MG63 (cell line): ENCODE data around the gene AP5Z1. TPM values are rescaled to one million over a fixed set of nuclear protein-coding genes. Genes with fewer than 3 reads are reported as not detected.
"Not testable (repeated sequence)": the region's sequence is repeated elsewhere in the genome, so short reads cannot be mapped to it uniquely, and the experiment has no call there.

Source experiments
- DNase-seq: peaks from one replicate; pipeline ENCODE4 v3.0.0-alpha.2; 2020
- H3K27me3 ChIP-seq: fragments of 250-450 bp; sonication (Bioruptor Pico); 2 replicates; pipeline ENCODE4 v1.5.1; 2020; ENCODE audit warnings: mild to moderate bottlenecking, moderate library complexity
- H3K36me3 ChIP-seq: fragments of 250-450 bp; sonication (Bioruptor Pico); 2 replicates; pipeline ENCODE4 v1.5.1; 2020; ENCODE audit warnings: mild to moderate bottlenecking, moderate library complexity
- H3K4me3 ChIP-seq: fragments of 250-450 bp; sonication (Bioruptor Pico); 2 replicates; pipeline ENCODE4 v1.5.1; 2020; ENCODE audit warnings: mild to moderate bottlenecking, moderate library complexity
- H3K9me3 ChIP-seq: fragments of 250-450 bp; sonication (Bioruptor Pico); 2 replicates; pipeline ENCODE4 v1.5.1; 2020; ENCODE audit warnings: mild to moderate bottlenecking, moderate library complexity
- total RNA-seq: library from RNA; depleted of rRNA; stranded (reverse); fragments of >200 nt; shearing (Covaris generic); gene quantifications from 2 replicates; pipeline ENCODE4 v1.2.3, GENCODE V29; 2014; ENCODE audit warnings: low replicate concordance

Gene AP5Z1
- total RNA-seq, 1 experiment from 2014 or later: 23.0 TPM

DNA sequence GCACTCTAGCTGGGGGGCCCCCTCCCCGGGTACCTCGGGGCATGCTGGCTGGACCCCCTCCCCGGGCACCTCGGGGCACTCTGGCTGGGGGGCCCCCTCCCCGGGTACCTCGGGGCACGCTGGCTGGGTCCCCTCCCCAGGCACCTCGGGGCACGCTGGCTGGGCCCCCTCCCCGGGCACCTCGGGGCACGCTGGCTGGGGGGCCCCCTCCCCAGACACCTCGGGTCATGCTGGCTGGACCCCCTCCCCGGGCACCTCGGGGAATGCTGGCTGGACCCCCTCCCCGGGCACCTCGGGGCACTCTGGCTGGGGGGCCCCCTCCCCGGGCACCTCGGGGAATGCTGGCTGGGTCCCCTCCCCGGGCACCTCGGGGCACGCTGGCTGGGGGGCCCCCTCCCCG is 27.2 kb downstream of the AP5Z1 start:
- H3K36me3 ChIP-seq, H3K9me3 ChIP-seq, DNase-seq, H3K4me3 ChIP-seq, H3K27me3 ChIP-seq: not testable (repeated sequence)

GRCh38 chr7:4803397-4804241 is 28.2 kb downstream of the AP5Z1 start:
- H3K9me3 ChIP-seq: no peaks in the 10 kb centered on the region
- H3K27me3 ChIP-seq: no peaks in the 10 kb centered on the region
- no peak overlapping the region for H3K4me3 ChIP-seq
- H3K36me3 ChIP-seq: no peaks in the 10 kb centered on the region
- DNase-seq: no peak

GRCh38 chr7:4805110-4805983 is 29.9 kb downstream of the AP5Z1 start:
- DNase-seq: no peak
- H3K4me3 ChIP-seq: no peak overlapping the region
- no peaks in the 10 kb centered on the region for H3K36me3 ChIP-seq
- no peaks in the 10 kb centered on the region for H3K27me3 ChIP-seq
- no peaks in the 10 kb centered on the region for H3K9me3 ChIP-seq

GRCh38 chr7:4805984-4806300 is 30.5 kb downstream of the AP5Z1 start:
- Histone ChIP-seq H3K9me3 (no peaks in the 10 kb centered on the region), H3K36me3 (no peaks in the 10 kb centered on the region), H3K4me3 (no peak overlapping the region), H3K27me3 (no peaks in the 10 kb centered on the region)
- DNase-seq: no peak

DNA sequence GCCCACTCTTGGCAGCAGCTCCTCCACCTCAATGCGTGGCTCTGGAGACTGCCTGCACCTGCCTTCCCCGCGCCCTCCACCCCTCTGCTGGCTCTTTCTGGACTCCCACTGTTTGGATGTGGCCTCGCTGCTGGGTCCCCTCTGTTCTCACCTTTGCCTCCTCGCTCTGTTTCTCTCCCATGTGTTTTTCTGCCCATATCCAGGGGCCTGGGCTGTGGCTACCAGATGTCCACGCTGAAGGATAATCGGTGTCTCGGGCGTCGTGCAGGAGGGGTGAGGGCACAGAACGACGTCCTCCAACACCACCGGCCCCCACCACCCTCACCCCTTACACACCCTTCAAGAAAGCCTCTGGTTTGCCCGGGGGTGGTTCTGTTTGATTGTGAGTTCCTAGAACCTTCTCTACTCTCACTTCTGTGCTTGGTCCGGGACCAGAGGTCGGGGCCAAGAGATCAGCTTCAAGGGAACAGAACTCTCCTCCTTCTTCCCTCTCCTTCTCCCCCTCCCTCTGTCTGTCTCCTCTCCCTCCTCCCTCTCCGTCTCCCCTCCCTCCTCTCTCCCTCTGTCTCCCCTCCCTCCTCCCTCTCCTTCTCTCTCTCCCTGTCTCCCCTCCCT is 31.7 kb downstream of the AP5Z1 start:
- Histone ChIP-seq H3K36me3 (no peaks in the 10 kb centered on the region), H3K27me3 (no peaks in the 10 kb centered on the region), H3K4me3 (no peak overlapping the region), H3K9me3 (no peaks in the 10 kb centered on the region)
- no peak for DNase-seq

DNA sequence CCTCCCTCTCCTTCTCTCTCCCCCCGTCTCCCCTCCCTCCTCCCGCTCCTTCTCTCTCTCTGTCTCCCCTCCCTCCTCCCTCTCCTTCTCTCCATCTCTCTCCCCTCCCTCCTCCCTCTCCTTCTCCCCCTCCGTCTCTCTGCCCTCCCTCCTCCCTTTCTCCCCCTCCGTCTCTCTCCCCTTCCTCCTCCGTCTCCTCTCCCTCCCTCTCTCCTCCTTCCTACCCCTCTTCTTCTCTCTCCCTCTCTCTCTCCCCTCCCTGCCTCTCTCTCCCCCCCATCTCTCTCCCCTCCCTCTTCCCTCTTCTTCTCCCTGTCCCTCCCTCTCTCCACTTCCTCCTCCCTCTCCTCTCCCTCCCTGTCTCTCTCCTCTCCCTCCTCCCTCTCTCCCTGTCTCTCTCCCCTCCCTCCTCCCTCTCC is 32.2 kb downstream of the AP5Z1 start:
- no peak overlapping the region for H3K4me3 ChIP-seq
- no peaks in the 10 kb centered on the region for H3K36me3 ChIP-seq
- DNase-seq: no peak
- H3K27me3 ChIP-seq: no peaks in the 10 kb centered on the region
- no peaks in the 10 kb centered on the region for H3K9me3 ChIP-seq

DNA sequence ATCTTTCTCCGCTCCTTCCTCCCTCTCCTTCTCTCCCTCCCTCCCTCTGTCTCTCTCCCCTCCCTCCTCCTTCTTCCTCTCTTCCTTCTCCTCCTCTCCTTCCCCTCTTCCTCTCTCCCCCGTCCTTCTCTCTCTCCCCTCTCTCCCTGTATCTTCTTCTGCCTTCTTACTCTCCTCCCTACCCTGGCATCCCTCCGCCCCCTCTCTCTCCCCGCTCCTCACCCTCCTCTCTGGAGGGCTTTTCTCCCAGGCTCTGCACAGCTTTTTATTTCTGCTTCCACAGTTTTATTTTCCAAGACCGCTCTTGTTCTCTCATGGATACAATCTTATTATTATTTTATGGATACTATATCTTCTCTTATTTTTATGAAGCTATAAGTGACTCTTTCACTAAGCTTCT is 32.6 kb downstream of the AP5Z1 start:
- H3K4me3 ChIP-seq: no peak overlapping the region
- DNase-seq: no peak
- H3K36me3 ChIP-seq: no peaks in the 10 kb centered on the region
- no peaks in the 10 kb centered on the region for H3K27me3 ChIP-seq
- no peaks in the 10 kb centered on the region for H3K9me3 ChIP-seq

GRCh38 chr7:4808565-4808964 is 33.1 kb downstream of the AP5Z1 start:
- no peak for DNase-seq
- Histone ChIP-seq H3K9me3 (no peaks in the 10 kb centered on the region), H3K27me3 (no peaks in the 10 kb centered on the region), H3K36me3 (no peaks in the 10 kb centered on the region), H3K4me3 (no peak overlapping the region)

DNA sequence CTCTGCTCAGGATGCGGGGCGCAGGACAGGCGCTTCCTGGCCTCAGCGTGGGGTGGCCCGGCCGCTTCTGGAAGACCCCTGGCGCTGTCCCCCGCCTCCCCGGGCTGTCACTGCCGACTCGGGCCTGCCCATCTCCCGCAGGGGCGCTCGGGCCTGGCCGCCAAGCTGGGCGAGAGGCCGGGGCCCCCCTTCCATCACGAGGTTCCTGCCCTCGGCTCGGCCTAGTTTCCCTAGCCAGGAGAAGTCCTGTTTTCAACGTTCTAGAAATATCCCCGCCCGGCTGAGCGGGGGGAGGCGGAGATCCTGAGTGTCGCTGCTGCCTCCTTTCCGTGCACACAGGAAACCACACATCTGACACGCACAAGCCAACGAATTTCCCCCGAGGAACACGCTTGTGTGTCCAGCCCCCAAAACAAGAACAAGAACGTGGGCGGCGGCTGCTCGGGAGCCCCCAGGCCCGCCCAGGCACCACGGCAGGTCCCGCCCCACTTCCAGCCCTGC is 33.7 kb downstream of the AP5Z1 start:
- DNase-seq: no peak
- H3K36me3 ChIP-seq: no peaks in the 10 kb centered on the region
- H3K27me3 ChIP-seq: no peaks in the 10 kb centered on the region
- no peaks in the 10 kb centered on the region for H3K9me3 ChIP-seq
- no peak overlapping the region for H3K4me3 ChIP-seq

DNA sequence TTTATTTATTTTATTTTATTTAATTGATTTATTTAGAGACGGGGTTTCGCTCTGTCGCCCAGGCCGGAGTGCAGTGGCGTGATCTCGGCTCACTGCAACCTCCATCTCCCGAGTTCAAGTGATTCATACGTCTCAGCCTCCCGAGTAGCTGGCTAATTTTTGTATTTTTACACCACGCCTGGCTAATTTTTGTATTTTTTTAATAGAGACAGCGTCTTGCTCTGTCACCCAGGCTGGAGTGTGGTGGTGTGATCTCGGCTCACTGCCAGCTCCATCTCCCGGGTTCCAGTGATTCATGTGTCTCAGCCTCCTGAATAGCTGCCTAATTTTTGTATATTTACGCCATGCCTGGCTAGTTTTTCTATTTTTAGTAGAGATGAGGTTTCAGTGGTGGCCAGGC is 34.2 kb downstream of the AP5Z1 start:
- Histone ChIP-seq H3K27me3 (no peaks in the 10 kb centered on the region), H3K4me3 (no peak overlapping the region), H3K36me3 (no peaks in the 10 kb centered on the region), H3K9me3 (no peaks in the 10 kb centered on the region)
- no peak for DNase-seq

DNA sequence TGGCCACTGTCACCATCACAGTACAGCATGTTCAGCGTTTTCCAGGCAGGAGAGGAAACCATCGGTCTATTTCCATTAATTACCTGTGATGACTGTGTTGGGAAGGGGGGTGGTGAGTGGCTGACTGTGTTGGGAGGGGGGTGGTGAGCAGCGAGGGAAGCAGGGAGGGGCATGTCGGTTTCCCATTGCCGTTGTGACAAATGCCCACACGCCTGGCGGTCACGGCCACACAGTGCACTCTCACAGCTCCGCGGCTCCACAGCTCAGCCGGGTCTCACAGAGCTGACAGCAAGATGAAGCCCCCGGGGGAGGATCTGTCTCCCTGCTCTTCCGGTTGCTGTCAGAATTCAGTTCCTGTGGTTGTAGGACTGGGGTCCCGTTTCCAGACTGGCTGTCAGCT is 39.0 kb downstream of the AP5Z1 start:
- H3K27me3 ChIP-seq: no peaks in the 10 kb centered on the region
- H3K4me3 ChIP-seq: no peak overlapping the region
- no peak for DNase-seq
- H3K36me3 ChIP-seq: no peaks in the 10 kb centered on the region
- H3K9me3 ChIP-seq: no peaks in the 10 kb centered on the region

GRCh38 chr7:4815121-4815520 is 39.7 kb downstream of the AP5Z1 start:
- Histone ChIP-seq H3K4me3 (no peak overlapping the region), H3K27me3 (no peaks in the 10 kb centered on the region), H3K36me3 (no peaks in the 10 kb centered on the region), H3K9me3 (no peaks in the 10 kb centered on the region)
- no peak for DNase-seq

DNA sequence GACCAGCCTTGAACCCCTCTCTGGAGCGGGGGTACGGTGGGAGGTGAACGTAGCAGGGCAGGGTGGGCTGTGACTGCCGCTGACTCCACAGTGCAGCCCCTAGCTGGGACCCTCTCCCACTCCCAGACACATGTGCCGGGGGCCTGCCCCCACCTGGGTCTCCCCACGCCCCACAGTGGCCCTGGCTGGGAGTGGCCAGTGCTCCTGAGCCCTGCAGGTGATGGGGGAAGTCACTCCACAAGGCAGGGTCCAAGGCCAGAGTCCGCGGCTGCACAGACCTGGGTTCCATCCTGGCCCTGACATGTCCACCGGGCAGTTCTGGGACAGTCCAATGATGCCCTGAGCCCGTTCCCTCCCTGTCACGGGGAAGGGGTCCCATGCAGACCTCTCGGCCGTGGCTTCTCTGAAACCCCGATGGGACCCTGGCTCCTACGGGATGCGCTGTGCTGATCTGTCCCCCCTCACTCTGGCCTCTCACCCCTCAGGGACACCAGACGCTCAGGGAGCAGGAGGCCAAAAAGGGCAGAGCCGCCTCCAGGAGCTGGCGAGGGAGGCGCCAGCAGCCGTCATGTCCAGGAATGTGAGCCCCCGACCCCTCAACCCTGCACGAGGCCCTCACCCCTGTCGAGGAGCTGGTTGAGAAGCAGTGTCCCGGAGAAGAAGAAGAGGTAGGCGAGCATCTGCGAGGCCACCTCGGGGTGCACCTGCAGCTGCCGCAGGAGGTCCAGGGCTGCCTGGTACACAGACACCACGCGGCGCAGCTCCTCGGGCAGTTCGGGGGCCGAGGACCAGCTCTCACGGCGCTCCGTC is 40.4 kb downstream of the AP5Z1 start:
- no peak overlapping the region for H3K4me3 ChIP-seq
- H3K27me3 ChIP-seq: no peaks in the 10 kb centered on the region
- no peaks in the 10 kb centered on the region for H3K36me3 ChIP-seq
- no peak for DNase-seq
- no peaks in the 10 kb centered on the region for H3K9me3 ChIP-seq

- H3K27me3 ChIP-seq: no peaks in the 10 kb centered on the region
- DNase-seq: no peak
These were observed 41.1 kb downstream of the AP5Z1 start for GRCh38 chr7:4816419-4817080.

DNA sequence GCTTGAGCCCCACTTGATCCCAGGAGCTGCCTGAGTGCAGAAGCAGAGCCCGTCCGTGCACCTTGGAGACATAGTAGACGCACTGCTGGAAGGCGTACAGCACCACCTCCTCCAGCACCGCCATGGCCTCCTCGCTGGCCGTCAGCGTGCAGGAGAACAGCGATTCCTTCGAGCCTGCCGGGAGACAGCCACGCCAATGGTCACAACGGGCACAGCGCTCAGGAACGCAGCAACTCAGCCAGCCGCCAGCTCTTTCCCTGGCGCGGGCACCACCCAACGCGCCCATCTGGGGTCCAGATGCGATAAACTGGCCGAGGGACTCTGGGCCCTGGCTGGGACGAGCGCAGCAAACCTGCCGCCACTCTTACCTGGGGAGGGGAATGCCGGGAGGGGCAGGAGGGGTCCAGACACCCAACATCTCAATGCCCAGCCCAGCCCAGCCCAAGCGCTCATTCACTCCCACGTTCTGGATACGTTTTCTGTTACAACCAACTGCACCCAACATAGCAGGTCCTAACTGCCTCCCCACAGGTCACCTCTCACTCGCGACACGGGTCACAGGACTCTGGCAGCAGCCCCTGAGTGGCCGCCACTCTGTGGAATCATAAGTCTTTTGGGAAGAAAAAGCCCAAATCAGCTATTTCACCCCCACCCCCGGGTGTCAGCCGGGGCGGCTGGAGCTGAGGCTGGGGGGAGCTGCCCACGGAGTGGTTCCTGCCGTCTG is 41.9 kb downstream of the AP5Z1 start:
- Histone ChIP-seq H3K9me3 (no peaks in the 10 kb centered on the region), H3K36me3 (no peaks in the 10 kb centered on the region), H3K4me3 (no peak overlapping the region), H3K27me3 (no peaks in the 10 kb centered on the region)
- no peak for DNase-seq

More at GRCh38 chr7:4816419-4817080, 41.1 kb downstream of the AP5Z1 start:
- H3K9me3 ChIP-seq: no peaks in the 10 kb centered on the region
- H3K36me3 ChIP-seq: no peaks in the 10 kb centered on the region
- no peak overlapping the region for H3K4me3 ChIP-seq
